22Rv1 (cell line): ENCODE measurements around the gene RNU6-7.

Source experiments
- ZFX ChIP-seq: fragments of 450-650 bp; IDR thresholded peaks from 2 replicates; pipeline ENCODE4 v1.6.1; 2017; ENCODE audit warnings: antibody characterized with exemption, borderline replicate concordance
- TF ChIP-seq, protein P1 (sequence below): fragments of 450-650 bp; IDR thresholded peaks from 2 replicates; pipeline ENCODE4 v1.5.1; 2017; ENCODE audit warnings: mild to moderate bottlenecking

DNA sequence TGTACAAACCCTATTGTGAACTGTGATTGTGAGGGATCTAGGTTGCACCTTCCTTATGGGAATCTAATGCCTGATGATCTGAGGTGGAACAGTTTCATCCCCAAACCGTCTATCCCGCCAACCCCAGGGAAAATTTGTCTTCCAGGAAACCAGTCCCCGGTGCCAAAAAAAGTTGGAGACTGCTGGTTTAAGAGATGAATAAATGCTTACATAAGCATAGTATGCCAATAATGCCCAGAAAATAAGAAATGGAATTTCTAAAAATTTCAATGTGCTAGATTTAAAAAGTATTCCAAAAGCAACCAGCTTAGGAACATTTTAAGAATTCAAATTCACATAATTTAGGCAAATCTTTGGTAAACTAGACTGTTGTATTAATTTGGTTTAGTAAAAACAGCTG, 6.6 kb downstream of the RNU6-7 start:
- TF ChIP-seq, protein P1, sequence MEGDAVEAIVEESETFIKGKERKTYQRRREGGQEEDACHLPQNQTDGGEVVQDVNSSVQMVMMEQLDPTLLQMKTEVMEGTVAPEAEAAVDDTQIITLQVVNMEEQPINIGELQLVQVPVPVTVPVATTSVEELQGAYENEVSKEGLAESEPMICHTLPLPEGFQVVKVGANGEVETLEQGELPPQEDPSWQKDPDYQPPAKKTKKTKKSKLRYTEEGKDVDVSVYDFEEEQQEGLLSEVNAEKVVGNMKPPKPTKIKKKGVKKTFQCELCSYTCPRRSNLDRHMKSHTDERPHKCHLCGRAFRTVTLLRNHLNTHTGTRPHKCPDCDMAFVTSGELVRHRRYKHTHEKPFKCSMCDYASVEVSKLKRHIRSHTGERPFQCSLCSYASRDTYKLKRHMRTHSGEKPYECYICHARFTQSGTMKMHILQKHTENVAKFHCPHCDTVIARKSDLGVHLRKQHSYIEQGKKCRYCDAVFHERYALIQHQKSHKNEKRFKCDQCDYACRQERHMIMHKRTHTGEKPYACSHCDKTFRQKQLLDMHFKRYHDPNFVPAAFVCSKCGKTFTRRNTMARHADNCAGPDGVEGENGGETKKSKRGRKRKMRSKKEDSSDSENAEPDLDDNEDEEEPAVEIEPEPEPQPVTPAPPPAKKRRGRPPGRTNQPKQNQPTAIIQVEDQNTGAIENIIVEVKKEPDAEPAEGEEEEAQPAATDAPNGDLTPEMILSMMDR, result no peak
- no peak for TF ChIP-seq ZFX
